Epithelial cell of proximal tubule (primary cell): Measurements from ENCODE around the gene OST4. TPM values are rescaled to one million over a fixed set of nuclear protein-coding genes. Genes with fewer than 3 reads are reported as not detected.

Experiments
- DNase-seq: peaks from one replicate; pipeline ENCODE4 v3.0.0-alpha.2; 2011; ENCODE audit warnings: low read depth
- H3K4me3 ChIP-seq: 2 replicates; pipeline ENCODE4 v1.5.1; 2011; ENCODE audit warnings: low read depth, mild to moderate bottlenecking, low read length
- total RNA-seq: library from RNA; depleted of rRNA; stranded (reverse); fragments of >200 nt; gene quantifications from 2 replicates; pipeline ENCODE4 v1.2.3, GENCODE V29; 2015
- TF ChIP-seq, protein P1 (sequence below): conservative IDR thresholded peaks from 2 replicates; pipeline ENCODE4 v1.5.1; 2012; ENCODE audit warnings: low read depth, mild to moderate bottlenecking, low read length

Gene OST4
- total RNA-seq, 1 donor from 2014 or later, result 283 TPM

DNA sequence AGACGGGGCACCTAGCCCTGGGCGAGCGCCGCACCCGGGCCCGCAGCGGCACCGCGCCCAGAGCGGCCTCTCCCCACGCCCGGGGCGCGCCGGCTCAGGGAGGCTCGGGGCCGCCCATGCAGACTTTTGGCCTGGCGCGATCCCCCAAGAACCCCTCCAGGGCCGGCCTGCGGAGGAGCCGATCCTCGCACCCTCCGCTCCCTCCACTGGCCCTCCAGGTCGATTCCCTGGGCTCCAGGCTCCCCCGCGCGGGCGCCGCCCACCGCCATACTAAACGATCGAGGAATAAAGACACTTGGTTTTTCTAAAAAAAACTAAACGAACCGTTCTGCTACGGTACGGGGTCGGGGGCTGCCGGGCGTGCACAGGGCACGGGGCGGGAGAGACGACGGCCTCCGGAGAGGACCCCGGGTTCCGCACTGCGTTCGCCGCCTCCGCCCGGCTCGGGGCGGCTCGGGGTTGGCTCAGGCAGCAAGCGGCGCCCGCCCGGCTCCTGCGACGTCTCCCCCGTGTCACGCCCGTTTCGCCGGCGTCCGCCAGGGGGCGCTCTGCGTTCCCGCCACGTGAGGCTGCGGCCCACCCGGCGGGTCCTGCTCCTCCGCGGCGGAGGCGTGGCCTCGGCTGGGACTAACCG is 14.8 kb upstream of the OST4 start:
- TF ChIP-seq, protein P1, sequence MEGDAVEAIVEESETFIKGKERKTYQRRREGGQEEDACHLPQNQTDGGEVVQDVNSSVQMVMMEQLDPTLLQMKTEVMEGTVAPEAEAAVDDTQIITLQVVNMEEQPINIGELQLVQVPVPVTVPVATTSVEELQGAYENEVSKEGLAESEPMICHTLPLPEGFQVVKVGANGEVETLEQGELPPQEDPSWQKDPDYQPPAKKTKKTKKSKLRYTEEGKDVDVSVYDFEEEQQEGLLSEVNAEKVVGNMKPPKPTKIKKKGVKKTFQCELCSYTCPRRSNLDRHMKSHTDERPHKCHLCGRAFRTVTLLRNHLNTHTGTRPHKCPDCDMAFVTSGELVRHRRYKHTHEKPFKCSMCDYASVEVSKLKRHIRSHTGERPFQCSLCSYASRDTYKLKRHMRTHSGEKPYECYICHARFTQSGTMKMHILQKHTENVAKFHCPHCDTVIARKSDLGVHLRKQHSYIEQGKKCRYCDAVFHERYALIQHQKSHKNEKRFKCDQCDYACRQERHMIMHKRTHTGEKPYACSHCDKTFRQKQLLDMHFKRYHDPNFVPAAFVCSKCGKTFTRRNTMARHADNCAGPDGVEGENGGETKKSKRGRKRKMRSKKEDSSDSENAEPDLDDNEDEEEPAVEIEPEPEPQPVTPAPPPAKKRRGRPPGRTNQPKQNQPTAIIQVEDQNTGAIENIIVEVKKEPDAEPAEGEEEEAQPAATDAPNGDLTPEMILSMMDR, result peak; percentile 57

GRCh38 chr2:27085673-27086089 is 14.2 kb upstream of the OST4 start:
- DNase-seq, result no peak
- TF ChIP-seq, protein P1, result peak; percentile 50
- H3K4me3 ChIP-seq, result peak overlapping the region; percentile 71

More for the DNA sequence above, 14.8 kb upstream of the OST4 start:
- no peak for DNase-seq
- H3K4me3 ChIP-seq, result peak overlapping the region; percentile 71

GRCh38 chr2:27085062-27085672 is 13.7 kb upstream of the OST4 start:
- peak overlapping the region; percentile 71 for H3K4me3 ChIP-seq
- TF ChIP-seq, protein P1, result no peak
- no peak for DNase-seq

GRCh38 chr2:27084297-27085061 is 13.0 kb upstream of the OST4 start:
- H3K4me3 ChIP-seq, result no peak overlapping the region
- TF ChIP-seq, protein P1, result no peak
- DNase-seq, result no peak

GRCh38 chr2:27083410-27084296 is 12.2 kb upstream of the OST4 start:
- TF ChIP-seq, protein P1, result no peak
- DNase-seq, result no peak
- H3K4me3 ChIP-seq, result no peak overlapping the region

DNA sequence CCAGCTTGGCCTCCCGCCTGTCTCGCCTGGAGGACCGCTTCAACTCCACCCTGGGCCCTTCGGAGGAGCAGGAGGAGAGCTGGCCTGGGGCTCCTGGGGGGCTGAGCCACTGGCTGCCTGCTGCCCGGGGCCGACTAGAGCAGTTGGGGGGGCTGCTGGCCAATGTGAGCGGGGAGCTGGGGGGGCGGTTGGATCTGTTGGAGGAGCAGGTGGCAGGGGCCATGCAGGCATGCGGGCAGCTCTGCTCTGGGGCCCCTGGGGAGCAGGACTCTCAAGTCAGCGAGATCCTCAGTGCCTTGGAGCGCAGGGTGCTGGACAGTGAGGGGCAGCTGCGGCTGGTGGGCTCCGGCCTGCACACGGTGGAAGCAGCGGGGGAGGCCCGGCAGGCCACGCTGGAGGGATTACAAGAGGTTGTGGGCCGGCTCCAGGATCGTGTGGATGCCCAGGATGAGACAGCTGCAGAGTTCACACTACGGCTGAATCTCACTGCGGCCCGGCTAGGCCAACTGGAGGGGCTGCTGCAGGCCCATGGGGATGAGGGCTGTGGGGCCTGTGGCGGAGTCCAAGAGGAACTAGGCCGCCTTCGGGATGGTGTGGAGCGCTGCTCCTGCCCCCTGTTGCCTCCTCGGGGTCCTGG is 11.4 kb upstream of the OST4 start:
- TF ChIP-seq, protein P1, result no peak
- H3K4me3 ChIP-seq, result no peak overlapping the region
- DNase-seq, result no peak
